Measurements from ENCODE around the gene TCEANC.
"Not testable (repeated sequence)": the region's sequence is repeated elsewhere in the genome, so short reads cannot be mapped to it uniquely, and the experiment has no call there.

Gene TCEANC

GRCh38 chrX:13659063-13659462 is 6.1 kb downstream of the TCEANC start:
- no peak for DNase-seq

GRCh38 chrX:13661735-13662288 is 8.9 kb downstream of the TCEANC start:
- DNase-seq: no peak

GRCh38 chrX:13662355-13662791 is 9.4 kb downstream of the TCEANC start:
- no peak for DNase-seq

- no peak for DNase-seq
These were observed 11.1 kb downstream of the TCEANC start for GRCh38 chrX:13664020-13664419.

- DNase-seq: no peak
These were observed 13.9 kb downstream of the TCEANC start for GRCh38 chrX:13666836-13667235.

- no peak for DNase-seq
These were observed 15.0 kb downstream of the TCEANC start for GRCh38 chrX:13667919-13668318.

GRCh38 chrX:13669246-13669737 is 16.4 kb downstream of the TCEANC start:
- DNase-seq: no peak

GRCh38 chrX:13669755-13670154 is 16.8 kb downstream of the TCEANC start:
- not testable (repeated sequence) for DNase-seq

- DNase-seq: no peak
These were observed 17.3 kb downstream of the TCEANC start for GRCh38 chrX:13670197-13670596.

- no peak for DNase-seq
These were observed 20.1 kb downstream of the TCEANC start for GRCh38 chrX:13673016-13673415.

- no peak for DNase-seq
These were observed 23.9 kb downstream of the TCEANC start for GRCh38 chrX:13676885-13677284.

GRCh38 chrX:13679700-13680099 is 26.8 kb downstream of the TCEANC start:
- not testable (repeated sequence) for DNase-seq

- no peak for DNase-seq
These were observed 28.7 kb downstream of the TCEANC start for GRCh38 chrX:13681595-13681994.

GRCh38 chrX:13684361-13684760 is 31.4 kb downstream of the TCEANC start:
- DNase-seq: no peak

- no peak for DNase-seq
These were observed 32.3 kb downstream of the TCEANC start for GRCh38 chrX:13685126-13685763.

GRCh38 chrX:13687203-13687602 is 34.3 kb downstream of the TCEANC start:
- no peak for DNase-seq

- DNase-seq: peak; percentile 15
These were observed 35.5 kb downstream of the TCEANC start for GRCh38 chrX:13688384-13688957.

- DNase-seq: peak; percentile 84
These were observed 36.2 kb downstream of the TCEANC start, which contains the start of gene RAB9A for GRCh38 chrX:13688958-13689740. Gene RAB9A, plus strand, starts transcription at chrX:13689128. Its CDS starts 19,619 bp downstream, at chrX:13708747.

- DNase-seq: no peak
These were observed 36.8 kb downstream of the TCEANC start for GRCh38 chrX:13689741-13690211.

GRCh38 chrX:13690836-13691235 is 37.9 kb downstream of the TCEANC start:
- DNase-seq: no peak

- DNase-seq: no peak
These were observed 39.0 kb downstream of the TCEANC start for GRCh38 chrX:13691841-13692371.

- no peak for DNase-seq
These were observed 39.9 kb downstream of the TCEANC start for GRCh38 chrX:13692771-13693231.
